Activated T-helper 9 cell treated with anti-CD3 and anti-CD28 coated beads, Interleukin-2, amount 50 U/mL, for 16 hours (primary cell): Measurements from ENCODE around the gene SH2D4B.

ENCODE experiments used
- DNase-seq: peaks from one replicate; pipeline ENCODE4 v3.0.0-alpha.2; 2020; ENCODE audit warnings: low read depth

Gene SH2D4B

DNA sequence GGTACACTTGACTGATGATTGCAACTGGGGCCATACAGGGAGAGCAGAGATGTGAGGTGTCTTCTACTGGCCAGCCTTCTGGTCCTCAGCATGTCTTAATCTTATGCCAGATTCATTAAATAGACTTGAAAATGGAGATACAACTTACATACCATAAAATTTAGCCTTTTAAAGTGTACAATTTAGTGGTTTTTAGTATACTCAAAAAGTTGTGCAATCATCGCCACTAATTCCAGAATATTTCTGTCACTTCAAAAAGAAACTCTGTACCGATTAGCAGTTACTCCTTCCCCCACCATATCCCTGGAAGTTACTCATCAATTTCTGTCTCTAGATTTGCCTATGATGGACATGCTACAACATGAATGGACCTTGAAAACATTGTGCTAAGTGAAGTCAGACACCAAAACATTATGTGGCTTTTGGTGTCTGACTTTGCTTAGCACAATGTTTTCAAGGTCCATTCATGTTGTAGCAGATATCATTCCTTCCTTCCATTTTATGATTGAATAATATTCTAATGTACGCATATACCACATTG lies 53.0 kb downstream of the SH2D4B start:
- DNase-seq = no peak

GRCh38 chr10:80596391-80597257 lies 58.9 kb downstream of the SH2D4B start:
- DNase-seq = no peak

DNA sequence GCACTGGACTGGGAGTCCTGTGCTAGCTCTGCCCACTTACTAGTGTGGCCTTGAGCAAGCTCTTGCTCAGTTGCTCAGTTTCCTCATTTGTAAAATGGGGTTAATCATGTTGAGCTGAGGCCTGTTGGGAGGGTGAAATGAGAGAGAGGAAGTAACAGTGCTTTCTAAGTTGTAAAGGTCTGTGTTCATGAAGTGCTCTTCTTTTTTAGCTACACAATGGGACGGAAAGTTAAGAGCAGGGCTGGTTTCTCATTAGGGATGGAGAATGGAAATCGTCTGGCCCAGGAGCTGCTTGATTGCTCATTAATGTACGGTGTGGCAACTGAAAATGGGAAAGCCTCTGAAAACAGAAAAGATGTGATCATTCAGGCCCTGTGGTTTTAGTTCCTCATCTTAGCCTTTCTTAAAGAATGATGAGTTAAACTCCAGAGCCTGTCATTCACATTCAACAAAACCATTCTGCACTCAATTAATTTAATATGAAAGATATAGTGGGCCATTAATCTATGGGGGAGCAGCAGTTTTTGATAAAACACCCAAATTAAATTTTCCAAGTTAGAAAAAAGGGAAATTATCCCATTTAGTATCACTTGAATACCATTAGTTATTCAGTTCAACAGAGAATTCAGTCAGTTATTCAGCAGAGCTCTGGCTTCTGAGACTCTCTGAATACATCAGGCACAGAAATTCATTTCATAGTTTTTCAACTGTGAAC lies 60.5 kb downstream of the SH2D4B start:
- DNase-seq = no peak

DNA sequence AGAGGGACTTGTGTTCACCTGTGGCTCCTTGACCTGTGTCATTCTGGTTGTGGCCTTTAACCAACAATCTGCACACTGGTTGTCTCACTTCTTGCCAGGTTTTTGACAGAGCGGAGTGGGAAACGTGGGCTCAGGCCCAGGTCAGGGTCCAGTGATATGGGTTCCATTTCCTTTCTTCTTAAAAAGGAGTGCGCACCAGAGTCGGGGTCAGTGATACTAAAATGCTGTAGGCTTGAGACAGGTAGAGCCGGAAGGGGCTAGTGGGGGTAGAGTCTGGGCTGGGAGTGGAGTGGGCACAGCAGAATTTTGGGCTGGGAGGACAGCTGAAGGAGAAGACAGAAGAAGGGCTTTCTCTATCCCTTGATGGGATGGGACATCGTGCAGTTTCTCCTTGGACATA lies 61.2 kb downstream of the SH2D4B start:
- no peak for DNase-seq

GRCh38 chr10:80599424-80599847 lies 61.7 kb downstream of the SH2D4B start:
- DNase-seq = peak; percentile 5

- no peak for DNase-seq
These were observed 62.6 kb downstream of the SH2D4B start for GRCh38 chr10:80600256-80600655.

- no peak for DNase-seq
These were observed 65.2 kb downstream of the SH2D4B start for GRCh38 chr10:80602881-80603280.

GRCh38 chr10:80603516-80603915 lies 65.8 kb downstream of the SH2D4B start:
- DNase-seq = no peak

DNA sequence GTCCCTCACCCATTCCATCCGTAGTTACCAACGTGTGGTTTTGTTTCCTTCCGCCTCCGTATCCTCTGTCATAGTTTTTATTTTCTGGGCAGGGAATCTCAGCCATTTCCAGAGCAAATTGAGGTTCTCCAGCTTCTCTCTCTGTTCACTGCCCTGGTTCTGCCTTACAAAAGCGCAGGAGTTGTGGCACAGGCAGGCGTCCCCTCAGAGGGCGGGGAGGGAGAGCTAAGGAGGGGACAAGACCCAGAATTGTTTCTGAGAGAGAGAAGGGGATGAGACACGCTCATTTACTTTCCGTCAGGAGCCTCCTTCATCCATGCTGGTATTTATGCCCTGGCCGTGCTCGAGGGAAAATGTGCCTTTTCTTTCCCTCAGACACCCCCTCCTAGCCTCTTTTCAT lies 71.0 kb downstream of the SH2D4B start:
- DNase-seq = no peak

DNA sequence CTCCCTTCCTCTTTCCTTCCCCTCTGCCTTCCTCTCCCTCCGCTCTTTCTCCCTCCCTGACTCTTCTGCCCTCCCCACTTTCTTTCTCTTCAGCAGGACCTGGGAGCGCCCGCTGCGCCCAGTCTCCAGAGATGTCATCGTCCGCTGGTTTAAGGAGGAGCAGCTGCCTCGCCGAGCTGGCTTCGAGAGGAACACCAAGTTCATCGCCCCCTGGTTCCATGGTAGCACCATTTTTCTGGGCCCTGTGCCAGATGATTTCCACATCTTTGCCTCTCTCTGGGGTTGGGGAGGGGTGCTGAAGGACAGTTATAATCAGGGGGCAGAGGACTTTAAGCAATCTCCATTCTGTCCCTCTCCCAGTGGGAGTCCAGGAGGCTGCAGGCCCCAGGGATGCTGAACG lies 71.6 kb downstream of the SH2D4B start:
- no peak for DNase-seq

- DNase-seq = no peak
These were observed 73.9 kb downstream of the SH2D4B start for GRCh38 chr10:80611481-80612185.

DNA sequence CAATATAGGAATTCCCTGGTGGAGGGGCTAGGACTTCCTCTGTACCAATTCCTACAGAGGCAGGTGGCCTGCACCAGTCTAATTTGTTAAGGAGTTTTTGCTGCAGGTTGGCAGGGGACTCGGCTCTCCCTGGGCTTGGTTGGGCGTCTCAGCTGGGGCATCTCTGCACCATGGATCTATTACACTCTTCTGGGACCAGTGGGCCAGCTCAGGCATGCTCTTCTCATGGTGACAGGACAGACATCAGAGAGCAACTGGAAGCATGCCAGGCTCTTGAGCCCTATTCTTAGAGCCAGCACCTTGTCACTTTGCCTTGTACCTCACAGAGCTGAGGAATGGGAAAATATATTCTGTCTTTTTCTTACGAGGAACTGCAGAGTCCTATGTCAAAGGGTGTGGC lies 74.6 kb downstream of the SH2D4B start:
- DNase-seq = no peak

DNA sequence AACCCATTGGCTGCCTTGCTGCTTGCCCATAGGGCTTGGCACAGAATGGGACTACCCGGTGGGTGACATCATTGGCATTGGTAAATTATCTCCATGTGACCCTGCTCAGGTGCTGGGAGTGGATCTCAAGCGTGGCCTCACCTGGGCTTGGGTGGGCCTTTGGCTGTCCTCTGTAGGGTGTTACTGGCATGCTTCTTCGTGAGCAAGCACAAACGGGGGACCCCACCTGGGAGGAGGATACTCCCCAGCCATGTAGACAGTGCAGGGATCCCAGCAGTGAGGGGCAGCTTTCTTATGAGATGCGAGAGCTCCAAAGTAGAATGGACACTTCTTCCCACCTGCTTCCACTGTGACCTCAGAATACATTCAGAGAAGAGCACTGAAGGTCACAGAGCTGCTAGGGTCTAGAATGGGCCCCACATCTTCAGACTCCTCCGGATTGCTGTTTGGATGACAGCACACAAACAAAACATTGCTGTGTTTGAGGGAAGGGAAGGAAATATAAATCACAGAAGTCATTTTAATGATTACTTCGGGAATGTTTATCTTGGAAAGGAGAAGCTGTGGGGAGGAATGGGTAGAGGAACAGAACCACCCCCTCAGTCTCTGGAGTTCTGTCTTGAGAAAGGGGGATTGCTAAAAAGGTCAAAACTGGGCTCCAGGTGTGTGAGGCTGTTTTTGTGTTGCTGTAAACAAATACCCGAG lies 75.9 kb downstream of the SH2D4B start:
- no peak for DNase-seq

GRCh38 chr10:80614576-80615416 lies 77.1 kb downstream of the SH2D4B start:
- DNase-seq = no peak

DNA sequence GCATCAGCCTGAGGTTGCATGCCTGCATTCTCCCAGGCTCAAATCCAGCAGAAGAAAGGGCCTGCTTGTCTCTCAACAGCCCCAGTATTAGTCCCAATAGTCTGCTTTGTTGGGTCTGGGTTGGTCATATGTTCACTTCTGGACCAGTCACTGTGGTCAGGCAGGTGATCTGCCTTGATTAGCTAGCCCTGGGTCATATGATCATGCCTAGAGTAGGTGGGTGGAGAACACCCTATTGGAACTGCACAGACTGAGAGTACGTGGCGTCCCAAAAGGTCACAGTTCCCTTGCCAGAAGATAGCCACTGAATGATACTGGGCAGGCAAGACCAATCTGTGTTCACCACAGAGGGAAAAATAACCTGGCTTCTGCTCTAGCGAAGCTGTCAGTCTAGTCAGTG lies 80.1 kb downstream of the SH2D4B start:
- no peak for DNase-seq

GRCh38 chr10:80619036-80619435 lies 81.3 kb downstream of the SH2D4B start:
- DNase-seq = no peak

- DNase-seq = no peak
These were observed 84.5 kb downstream of the SH2D4B start for GRCh38 chr10:80622153-80622552.

DNA sequence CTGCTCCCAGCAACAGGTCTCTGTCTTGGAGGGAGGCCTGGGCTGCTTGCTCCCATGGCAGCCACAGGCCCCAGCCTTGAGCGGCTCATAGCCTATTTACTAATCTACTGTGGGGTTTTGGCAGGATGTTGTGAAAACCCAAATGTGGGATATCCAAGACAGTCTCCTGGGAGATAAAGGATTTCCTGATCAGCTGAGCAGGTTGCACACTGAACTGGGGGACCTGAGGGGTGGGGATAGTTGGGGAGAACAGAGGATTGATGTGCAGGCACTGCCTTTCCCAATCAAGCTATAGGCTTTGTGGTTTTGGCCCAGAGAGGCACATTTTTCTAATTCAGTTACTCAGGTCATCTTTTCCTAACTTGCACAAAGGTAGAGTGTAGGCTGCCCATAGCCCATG lies 92.6 kb downstream of the SH2D4B start:
- no peak for DNase-seq

- DNase-seq = no peak
These were observed 95.0 kb downstream of the SH2D4B start for GRCh38 chr10:80632742-80633141.

- DNase-seq = no peak
These were observed 95.7 kb downstream of the SH2D4B start for GRCh38 chr10:80633383-80633860.

DNA sequence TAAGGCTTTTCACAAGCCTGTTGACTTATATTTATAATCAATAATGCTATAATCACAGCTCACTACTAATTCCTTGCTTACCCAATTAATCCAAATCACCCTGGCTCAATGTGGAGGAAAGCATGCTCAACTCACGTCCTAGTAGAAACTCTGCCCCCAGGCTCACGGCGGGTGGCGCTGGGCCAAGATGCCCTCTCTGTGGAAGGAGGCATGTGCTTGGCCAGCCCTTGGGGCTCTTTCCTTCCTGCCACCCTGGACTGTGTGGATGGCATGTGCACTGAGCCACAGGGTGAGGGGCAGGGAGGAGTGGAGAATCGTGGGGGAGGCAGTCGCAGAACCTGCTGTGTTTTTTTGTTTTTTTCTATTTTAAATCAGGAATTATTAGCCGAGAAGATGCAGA lies 96.2 kb downstream of the SH2D4B start:
- no peak for DNase-seq
